Suprapubic skin (tissue), 4 donors: Measurements from ENCODE around the gene GANC.

Experiments used
- EP300 ChIP-seq: sonication (generic); formaldehyde crosslinking; IDR thresholded peaks from one replicate; pipeline ENCODE4 v1.6.1; 2017; ENCODE audit warnings: antibody characterized with exemption
- POLR2AphosphoS5 ChIP-seq, 3 donors: sonication (generic); formaldehyde crosslinking; IDR thresholded peaks; one replicate each; pipeline ENCODE4 v1.6.1; 2017; ENCODE audit warnings: antibody characterized with exemption in 3 of 3
- TF ChIP-seq, protein P1 (sequence below), 2 donors: fragments of 200-600 bp in 1 of 2; fragments of 450-650 bp in 1 of 2; sonication (generic) in 1 of 2; IDR thresholded peaks; one replicate each; pipeline ENCODE4 v1.5.1; 2016 to 2019; ENCODE audit warnings: antibody characterized with exemption in 2 of 2, mild to moderate bottlenecking in 1 of 2, moderate library complexity in 1 of 2

DNA sequence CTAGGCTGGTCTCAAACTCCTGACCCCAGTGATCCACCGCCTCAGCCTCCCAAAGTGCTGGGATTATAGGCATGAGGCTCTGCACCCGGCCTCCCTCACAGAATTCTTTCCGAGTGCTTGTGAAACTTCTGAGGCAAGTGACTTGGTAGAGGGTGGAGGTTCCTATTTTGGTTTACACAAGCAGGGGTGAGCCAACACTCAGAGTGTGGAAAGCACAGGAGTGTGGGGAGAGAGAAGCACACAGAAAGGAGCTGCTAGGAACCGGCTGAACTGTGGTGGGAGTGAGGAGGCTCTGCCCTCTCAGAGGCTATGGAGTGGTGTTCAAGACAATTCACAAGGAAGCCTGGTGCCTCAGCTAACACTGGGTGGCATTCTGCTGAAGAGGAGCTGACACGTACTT lies 94.0 kb downstream of the GANC start:
- TF ChIP-seq, protein P1, sequence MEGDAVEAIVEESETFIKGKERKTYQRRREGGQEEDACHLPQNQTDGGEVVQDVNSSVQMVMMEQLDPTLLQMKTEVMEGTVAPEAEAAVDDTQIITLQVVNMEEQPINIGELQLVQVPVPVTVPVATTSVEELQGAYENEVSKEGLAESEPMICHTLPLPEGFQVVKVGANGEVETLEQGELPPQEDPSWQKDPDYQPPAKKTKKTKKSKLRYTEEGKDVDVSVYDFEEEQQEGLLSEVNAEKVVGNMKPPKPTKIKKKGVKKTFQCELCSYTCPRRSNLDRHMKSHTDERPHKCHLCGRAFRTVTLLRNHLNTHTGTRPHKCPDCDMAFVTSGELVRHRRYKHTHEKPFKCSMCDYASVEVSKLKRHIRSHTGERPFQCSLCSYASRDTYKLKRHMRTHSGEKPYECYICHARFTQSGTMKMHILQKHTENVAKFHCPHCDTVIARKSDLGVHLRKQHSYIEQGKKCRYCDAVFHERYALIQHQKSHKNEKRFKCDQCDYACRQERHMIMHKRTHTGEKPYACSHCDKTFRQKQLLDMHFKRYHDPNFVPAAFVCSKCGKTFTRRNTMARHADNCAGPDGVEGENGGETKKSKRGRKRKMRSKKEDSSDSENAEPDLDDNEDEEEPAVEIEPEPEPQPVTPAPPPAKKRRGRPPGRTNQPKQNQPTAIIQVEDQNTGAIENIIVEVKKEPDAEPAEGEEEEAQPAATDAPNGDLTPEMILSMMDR (IDR thresholded peaks at IDR 0.05), result no peak
- TF ChIP-seq POLR2AphosphoS5 (IDR thresholded peaks at IDR 0.05) (no peak), EP300 (no peak)
